PC-3 (cell line): ENCODE results near the gene DACH2. TPM values are rescaled to one million over a fixed set of nuclear protein-coding genes. Genes with fewer than 3 reads are reported as not detected.

Experiments used
- ATAC-seq: fragments of 200-7000 bp; cut with Tn5 transposase; 2 replicates; pipeline ENCODE4 v1.9.1; 2020; ENCODE audit warnings: mild to moderate bottlenecking, moderate library complexity
- Bru-seq: library from RNA; stranded (reverse); fragments of 400-500 nt; gene quantifications from one replicate; lab custom pipeline; 2021; lab: Mats Ljungman, UMichigan
- BruChase-seq, 2 experiments: library from RNA; stranded (reverse); fragments of 400-500 nt; gene quantifications; one replicate each; lab custom pipeline; 2021; lab: Mats Ljungman, UMichigan
- BruUV-seq: library from RNA; stranded (reverse); fragments of 400-500 nt; replicated peaks from 2 replicates; lab custom pipeline; 2021; lab: Mats Ljungman, UMichigan
- CTCF ChIA-PET: fragments of 300-600 bp; sonication (Branson Sonifier 250); formaldehyde crosslinking; loops from one replicate; lab custom pipeline; 2022; ENCODE audit warnings: antibody characterized with exemption; lab: Charles Lee
- POLR2A ChIA-PET: fragments of 300-600 bp; sonication (Branson Sonifier 250); formaldehyde crosslinking; loops from one replicate; lab custom pipeline; 2022; ENCODE audit warnings: antibody characterized with exemption; ENCODE audit not compliant: unreplicated experiment; lab: Charles Lee
- DNase-seq: peaks from one replicate; pipeline ENCODE4 v3.0.0-alpha.2; 2015
- H2AFZ ChIP-seq: fragments of 300-600 bp; sonication (generic); 2 replicates; pipeline ENCODE4 v1.6.0; 2016; ENCODE audit warnings: antibody characterized with exemption, low read length
- H3F3A ChIP-seq: fragments of 300-600 bp; sonication (generic); one replicate; pipeline ENCODE4 v1.6.0; 2017; ENCODE audit warnings: antibody characterized with exemption, low read length, control low read depth, mild to moderate bottlenecking; ENCODE audit not compliant: unreplicated experiment
- H3K27ac ChIP-seq: fragments of 300-600 bp; sonication (generic); 2 replicates; pipeline ENCODE4 v1.5.1; 2016; ENCODE audit warnings: mild to moderate bottlenecking, low read length
- H3K27me3 ChIP-seq: fragments of 300-600 bp; sonication (generic); 2 replicates; pipeline ENCODE4 v1.6.1; 2016; ENCODE audit warnings: low read length, mixed read lengths
- H3K36me3 ChIP-seq: fragments of 300-600 bp; sonication (generic); 2 replicates; pipeline ENCODE4 v1.6.1; 2016; ENCODE audit warnings: low read depth, mixed run types, low read length, mixed read lengths
- H3K4me1 ChIP-seq: fragments of 300-600 bp; sonication (generic); 2 replicates; pipeline ENCODE4 v1.5.1; 2016; ENCODE audit warnings: low read length; ENCODE audit not compliant: insufficient read depth
- H3K4me2 ChIP-seq: fragments of 300-600 bp; sonication (generic); 2 replicates; pipeline ENCODE4 v1.6.0; 2016; ENCODE audit warnings: low read length
- H3K4me3 ChIP-seq: fragments of 300-600 bp; sonication (generic); 2 replicates; pipeline ENCODE4 v1.5.1; 2016; ENCODE audit warnings: mild to moderate bottlenecking, low read length, mixed read lengths
- H3K79me2 ChIP-seq: fragments of 300-600 bp; sonication (generic); 2 replicates; pipeline ENCODE4 v1.6.1; 2017; ENCODE audit warnings: low read length, mixed read lengths
- H3K9ac ChIP-seq: fragments of 300-600 bp; sonication (generic); 2 replicates; pipeline ENCODE4 v1.6.0; 2016; ENCODE audit warnings: mild to moderate bottlenecking, low read length
- H3K9me2 ChIP-seq: fragments of 300-600 bp; sonication (generic); replicated peaks from 2 replicates; pipeline ENCODE4 v1.6.1; 2016; ENCODE audit warnings: mixed run types, low read length, mixed read lengths
- H3K9me3 ChIP-seq: fragments of 300-600 bp; sonication (generic); 2 replicates; pipeline ENCODE4 v1.6.1; 2016; ENCODE audit warnings: low read length, mixed read lengths
- H4K20me1 ChIP-seq: fragments of 300-600 bp; sonication (generic); 2 replicates; pipeline ENCODE4 v1.6.1; 2016; ENCODE audit warnings: low read length, mixed read lengths
- CTCF ChIP-seq: fragments of 300-600 bp; sonication (generic); conservative IDR thresholded peaks from 2 replicates; pipeline ENCODE4 v1.5.1; 2017; ENCODE audit warnings: antibody characterized with exemption, low read depth, mild to moderate bottlenecking, low read length
- EZH2 ChIP-seq: fragments of 300-600 bp; sonication (generic); IDR thresholded peaks from one replicate; pipeline ENCODE4 v1.6.1; 2017; ENCODE audit warnings: antibody characterized with exemption, mild to moderate bottlenecking, low read length; ENCODE audit not compliant: unreplicated experiment
- EZH2phosphoT487 ChIP-seq: fragments of 300-600 bp; sonication (generic); IDR thresholded peaks from 2 replicates; pipeline ENCODE4 v1.6.1; 2018; ENCODE audit warnings: mild to moderate bottlenecking, antibody characterized with exemption, low read length, borderline replicate concordance
- intact Hi-C: fragments of 100-400 bp; cut with micrococcal nuclease; formaldehyde crosslinking; loops from 2 replicates; pipeline ENCODE4 v1.9.0; 2023
- long read RNA-seq: library from polyadenylated mRNA; unstranded; transcript quantifications from one replicate; pipeline ENCODE4 v2.0.0, GENCODE V29; 2021; ENCODE audit not compliant: unreplicated experiment
- total RNA-seq: library from RNA; depleted of rRNA; stranded (reverse); fragments of >200 nt; gene quantifications from 2 replicates; pipeline ENCODE4 v1.2.3, GENCODE V29; 2014; rRNA removed

Gene DACH2
- total RNA-seq (not detected in 2 replicates), Bru-seq, nascent RNA (percentile 7 among the genes with signal in this experiment), BruChase-seq, experiment 1, labeled RNA remaining after a 6-hour chase (percentile 2 among the genes with signal in this experiment), BruChase-seq, experiment 2, labeled RNA remaining after a 2-hour chase (percentile 10 among the genes with signal in this experiment)
- long read RNA-seq = 0 reads

DNA sequence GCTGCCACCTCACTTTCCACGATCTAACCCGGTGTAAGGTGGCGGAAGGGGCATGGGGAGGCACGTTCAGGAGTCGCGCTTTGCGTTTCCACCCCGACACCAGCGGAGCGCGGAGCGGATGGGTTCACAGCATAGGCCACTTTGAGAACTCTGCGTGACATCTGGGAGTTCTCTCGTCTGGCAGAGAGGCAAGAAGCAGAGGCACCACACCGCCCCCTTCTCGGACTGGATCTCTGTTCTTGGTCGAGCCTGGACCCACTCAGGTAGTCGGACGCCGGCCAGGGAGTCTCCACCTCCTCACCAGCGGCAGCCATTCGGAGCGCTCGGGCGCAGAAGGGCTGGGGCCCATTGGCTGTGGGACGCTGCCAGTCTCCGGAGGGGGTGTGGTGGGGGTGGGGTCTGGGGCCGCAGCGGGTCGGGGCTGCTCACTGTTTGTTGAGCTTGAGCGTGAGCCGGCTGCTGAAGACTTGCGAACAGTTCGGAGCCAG lies at the start of gene DACH2:
Gene DACH2, plus strand, starts transcription at position 428 of the 488 bp plus-strand sequence.
- intact Hi-C loops = no loop called here

DNA sequence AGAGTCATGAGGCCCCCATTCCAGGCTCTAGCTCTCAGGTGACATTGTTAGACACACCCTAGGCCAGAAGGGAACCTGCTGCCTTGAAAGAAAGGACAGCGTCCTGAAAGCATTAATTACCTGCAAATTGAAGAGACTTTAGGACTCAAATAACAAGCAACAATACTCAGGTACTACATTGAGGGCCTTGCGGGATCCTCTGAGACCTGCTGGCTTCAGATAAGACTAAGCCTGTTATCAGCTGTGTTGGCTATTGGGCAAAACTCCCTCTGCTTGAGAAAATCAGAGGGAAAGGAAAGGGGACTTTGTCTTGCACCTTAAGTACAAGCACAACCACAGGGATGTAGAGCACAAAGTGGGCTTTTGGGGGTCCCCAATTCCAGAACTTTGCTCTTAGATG lies 45.9 kb upstream of the DACH2 start:
- POLR2A ChIA-PET = no interaction called here
- Histone ChIP-seq H3F3A (no peaks in the 10 kb centered on the region), H3K9me2 (no peaks in the 10 kb centered on the region), H3K4me3 (no peak overlapping the region), H3K9me3 (no peaks in the 10 kb centered on the region), H3K27ac (no peak overlapping the region), H3K9ac (no peak overlapping the region), H4K20me1 (no peaks in the 10 kb centered on the region), H3K4me1 (no peaks in the 10 kb centered on the region), H3K4me2 (no peak overlapping the region), H3K79me2 (no peaks in the 10 kb centered on the region), H3K36me3 (no peaks in the 10 kb centered on the region), H2AFZ (no peak overlapping the region), H3K27me3 (no peaks in the 10 kb centered on the region)
- ATAC-seq (no peak), DNase-seq (no peak)
- intact Hi-C loops = no loop called here
- TF ChIP-seq EZH2 (no peak), CTCF (no peak), EZH2phosphoT487 (no peak)
- CTCF ChIA-PET = no interaction called here
- no TSS peak for BruUV-seq

More for the DNA sequence above, at the start of gene DACH2:
- CTCF ChIA-PET = no interaction called here
- Histone ChIP-seq H3K4me1 (no peaks in the 10 kb centered on the region), H4K20me1 (no peaks in the 10 kb centered on the region), H3K4me3 (peak within 1 kb of the TSS; percentile 63), H2AFZ (peak within 1 kb of the TSS; percentile 83), H3F3A (no peaks in the 10 kb centered on the region), H3K27ac (no peak within 1 kb of the TSS), H3K79me2 (no peaks in the 10 kb centered on the region), H3K4me2 (peak within 1 kb of the TSS; percentile 82), H3K36me3 (no peaks in the 10 kb centered on the region), H3K9ac (no peak within 1 kb of the TSS), H3K9me3 (no peaks in the 10 kb centered on the region), H3K9me2 (no peaks in the 10 kb centered on the region), H3K27me3 (peaks cover 5% of the 10 kb centered on the region; the same call in 1 of the 2 replicates)
- POLR2A ChIA-PET = no interaction called here
- TF ChIP-seq EZH2 (no peak), EZH2phosphoT487 (no peak), CTCF (no peak)
- DNase-seq (peak; percentile 54), ATAC-seq (peak; percentile 98)
- BruUV-seq = no TSS peak

GRCh38 chrX:86103061-86103460 lies 45.2 kb upstream of the DACH2 start:
- no peak overlapping the region for H3K9ac ChIP-seq
- H3K4me3 ChIP-seq = no peak overlapping the region
- no peak overlapping the region for H3K4me2 ChIP-seq
- H3K4me1 ChIP-seq = no peaks in the 10 kb centered on the region
- ChIA-PET CTCF (no interaction called here), POLR2A (no interaction called here)
- BruUV-seq = no TSS peak
- no peaks in the 10 kb centered on the region for H3K36me3 ChIP-seq
- DNase-seq (no peak), ATAC-seq (no peak)
- H3K9me3 ChIP-seq = no peaks in the 10 kb centered on the region
- H4K20me1 ChIP-seq = no peaks in the 10 kb centered on the region
- H3K79me2 ChIP-seq = no peaks in the 10 kb centered on the region
- H3K9me2 ChIP-seq = no peaks in the 10 kb centered on the region
- no peaks in the 10 kb centered on the region for H3F3A ChIP-seq
- TF ChIP-seq EZH2 (no peak), EZH2phosphoT487 (no peak), CTCF (no peak)
- no peak overlapping the region for H2AFZ ChIP-seq
- H3K27me3 ChIP-seq = no peaks in the 10 kb centered on the region
- H3K27ac ChIP-seq = no peak overlapping the region
- intact Hi-C loops = no loop called here
